GM12865 (cell line): ENCODE results near the gene AIG1.
"Not testable (repeated sequence)": the region's sequence is repeated elsewhere in the genome, so short reads cannot be mapped to it uniquely, and the experiment has no call there.

Source experiments
- DNase-seq: peaks from one replicate; pipeline ENCODE4 v3.0.0; 2010; ENCODE audit warnings: low read depth
- H3K4me3 ChIP-seq: 2 replicates; pipeline ENCODE4 v1.5.1; 2011; ENCODE audit warnings: mild to moderate bottlenecking, low read depth, low read length, control low read depth
- CTCF ChIP-seq: IDR thresholded peaks from 2 replicates; pipeline ENCODE4 v1.5.1; 2011; ENCODE audit warnings: low read length, control low read depth, low read depth, inconsistent platforms; ENCODE audit not compliant: insufficient read depth; ENCODE audit errors: missing control alignments

Gene AIG1

GRCh38 chr6:143295932-143296331 lies 235.2 kb downstream of the AIG1 start:
- DNase-seq: no peak
- no peak overlapping the region for H3K4me3 ChIP-seq
- TF ChIP-seq CTCF: no peak

GRCh38 chr6:143298071-143298470 lies 237.4 kb downstream of the AIG1 start:
- no peak for TF ChIP-seq CTCF
- no peak for DNase-seq
- H3K4me3 ChIP-seq: no peak overlapping the region

GRCh38 chr6:143299253-143300166 lies 238.8 kb downstream of the AIG1 start:
- H3K4me3 ChIP-seq: no peak overlapping the region
- peak; percentile 76 for DNase-seq
- TF ChIP-seq CTCF: peak; percentile 13

- no peak overlapping the region for H3K4me3 ChIP-seq
- no peak for TF ChIP-seq CTCF
- DNase-seq: no peak
Observed at GRCh38 chr6:143301188-143301587, 240.5 kb downstream of the AIG1 start.

GRCh38 chr6:143307760-143308159 lies 247.1 kb downstream of the AIG1 start:
- DNase-seq, H3K4me3 ChIP-seq: not testable (repeated sequence)

GRCh38 chr6:143313163-143313562 lies 252.5 kb downstream of the AIG1 start:
- no peak for DNase-seq
- no peak overlapping the region for H3K4me3 ChIP-seq
- TF ChIP-seq CTCF: no peak

GRCh38 chr6:143321491-143322086 lies 260.9 kb downstream of the AIG1 start:
- DNase-seq: no peak
- no peak for TF ChIP-seq CTCF

More at GRCh38 chr6:143321491-143322086, 260.9 kb downstream of the AIG1 start:
- H3K4me3 ChIP-seq: no peak overlapping the region
